ENCODE measurements around the gene SERPINB3.

SERPINB3 gene

GRCh38 chr18:63624863-63625262 lies 36.8 kb downstream of the SERPINB3 start:
- H3K4me3 ChIP-seq (ENCODE audit: low read length), result no peak overlapping the region
- DNase-seq (ENCODE audit: low read depth), result no peak

GRCh38 chr18:63619661-63620060 lies 42.0 kb downstream of the SERPINB3 start:
- H3K4me3 ChIP-seq (ENCODE audit: low read length), result no peak overlapping the region
- TF ChIP-seq CTCF (IDR thresholded peaks at IDR 0.05; ENCODE audit: insufficient read depth, low read depth, low read length, missing control alignments), result no peak
- no peak for DNase-seq (ENCODE audit: low read depth)

More at GRCh38 chr18:63624863-63625262, 36.8 kb downstream of the SERPINB3 start:
- no peak for TF ChIP-seq CTCF (IDR thresholded peaks at IDR 0.05; ENCODE audit: insufficient read depth, low read depth, low read length, missing control alignments)

- DNase-seq (ENCODE audit: low read depth), result no peak
- TF ChIP-seq CTCF (IDR thresholded peaks at IDR 0.05; ENCODE audit: insufficient read depth, low read depth, low read length, missing control alignments), result no peak
- no peak overlapping the region for H3K4me3 ChIP-seq (ENCODE audit: low read length)
These were observed 43.8 kb downstream of the SERPINB3 start for GRCh38 chr18:63617915-63618234.

- TF ChIP-seq CTCF (IDR thresholded peaks at IDR 0.05; ENCODE audit: insufficient read depth, low read depth, low read length, missing control alignments), result no peak
- H3K4me3 ChIP-seq (ENCODE audit: low read length), result no peak overlapping the region
- no peak for DNase-seq (ENCODE audit: low read depth)
These were observed 44.4 kb downstream of the SERPINB3 start for GRCh38 chr18:63617049-63617914.

GRCh38 chr18:63613420-63613819 lies 48.3 kb downstream of the SERPINB3 start:
- DNase-seq (ENCODE audit: low read depth), result no peak
- H3K4me3 ChIP-seq (ENCODE audit: low read length), result no peak overlapping the region
- TF ChIP-seq CTCF (IDR thresholded peaks at IDR 0.05; ENCODE audit: insufficient read depth, low read depth, low read length, missing control alignments), result no peak

GRCh38 chr18:63606526-63606925 lies 55.2 kb downstream of the SERPINB3 start:
- TF ChIP-seq CTCF (IDR thresholded peaks at IDR 0.05; ENCODE audit: insufficient read depth, low read depth, low read length, missing control alignments), result no peak
- H3K4me3 ChIP-seq (ENCODE audit: low read length), result no peak overlapping the region
- DNase-seq (ENCODE audit: low read depth), result no peak

Measured in epithelial cell of esophagus (primary cell).